Mucosa of descending colon (tissue), 3 donors: ENCODE results near the gene JDP2. TPM values are rescaled to one million over a fixed set of nuclear protein-coding genes. Genes with fewer than 3 reads are reported as not detected.

Experiments
- ATAC-seq: fragments of 200-7000 bp; cut with Tn5 transposase; one replicate; pipeline ENCODE4 v1.9.1; 2020; ENCODE audit warnings: mild to moderate bottlenecking, moderate library complexity
- DNase-seq, 3 donors: peaks; one replicate each; pipeline ENCODE4 v3.0.0-alpha.2; 2020
- H3K36me3 ChIP-seq: fragments of 200-600 bp; one replicate; pipeline ENCODE4 v1.8.0; 2021; ENCODE audit warnings: low read depth, mild to moderate bottlenecking
- H3K4me1 ChIP-seq: fragments of 200-600 bp; one replicate; pipeline ENCODE4 v1.8.0; 2021; ENCODE audit warnings: low read depth, mild to moderate bottlenecking
- H3K4me3 ChIP-seq: fragments of 200-600 bp; one replicate; pipeline ENCODE4 v1.8.0; 2021; ENCODE audit warnings: mild to moderate bottlenecking
- H3K9me3 ChIP-seq: fragments of 200-600 bp; one replicate; pipeline ENCODE4 v1.8.0; 2021; ENCODE audit warnings: mild to moderate bottlenecking
- CTCF ChIP-seq: fragments of 200-600 bp; IDR thresholded peaks from one replicate; pipeline ENCODE4 v1.8.0; 2022; ENCODE audit warnings: antibody characterized with exemption, mild to moderate bottlenecking
- intact Hi-C, 2 donors: fragments of 100-400 bp; cut with DNase I in 1 of 2; cut with micrococcal nuclease in 1 of 2; formaldehyde crosslinking; loops; one replicate each; pipeline versions ENCODE4 v1.11.0 to v1.11.1; 2022; cut with DNase I, micrococcal nuclease
- total RNA-seq, 3 donors: library from RNA; stranded (reverse); fragmentation: NEBNext Ultra II Directional in 2 of 3; extraction: Animal tissue kit (Norgen Biotek cat#: 25700) in 2 of 3; gene quantifications; one replicate each; pipeline versions ENCODE4 v1.2.1 to v1.2.4, GENCODE V29; 2021 to 2023
- donor health status: DM: no; HTN: no; CAD: no; lungs with moderate emphysema.
- donor health status: DM: no; HTN: no; CAD: no.
- donor health status: DM: no; HTN: yes; CAD: no.

JDP2 gene
- total RNA-seq, 3 donors from 2014 or later = 17.7 to 48.0 (median 29.0) TPM

- Histone ChIP-seq H3K9me3 (no peaks in the 10 kb centered on the region), H3K4me1 (peaks cover 23% of the 10 kb centered on the region), H3K36me3 (no peaks in the 10 kb centered on the region), H3K4me3 (no peak overlapping the region)
- DNase-seq (no peak), ATAC-seq (no peak)
- intact Hi-C loops = no loop called here
- TF ChIP-seq CTCF = no peak
These were observed 24.9 kb upstream of the JDP2 start for GRCh38 chr14:75402867-75403413.

GRCh38 chr14:75404847-75405246, 23.0 kb upstream of the JDP2 start:
- no peak for ATAC-seq
- Histone ChIP-seq H3K4me1 (peaks cover 21% of the 10 kb centered on the region), H3K9me3 (no peaks in the 10 kb centered on the region), H3K36me3 (no peaks in the 10 kb centered on the region), H3K4me3 (no peak overlapping the region)
- DNase-seq = no peak
- no peak for TF ChIP-seq CTCF
- intact Hi-C loops = no loop called here

- Histone ChIP-seq H3K9me3 (no peaks in the 10 kb centered on the region), H3K4me1 (peaks cover 8% of the 10 kb centered on the region), H3K36me3 (no peaks in the 10 kb centered on the region), H3K4me3 (no peak overlapping the region)
- intact Hi-C loops = no loop called here
- TF ChIP-seq CTCF = no peak
- DNase-seq = no peak
- ATAC-seq = no peak
These were observed 21.7 kb upstream of the JDP2 start for GRCh38 chr14:75406102-75406501.

GRCh38 chr14:75406856-75407255, 21.0 kb upstream of the JDP2 start:
- intact Hi-C loops = no loop called here

GRCh38 chr14:75409316-75410205, 18.3 kb upstream of the JDP2 start:
- no peak for TF ChIP-seq CTCF
- no peak overlapping the region for H3K4me3 ChIP-seq
- intact Hi-C loops = loop anchor here in 1 of 2 donors (10.0 kb wide), 1 partner anchor 95 kb away; no protein-coding TSS in a partner anchor
- no peaks in the 10 kb centered on the region for H3K36me3 ChIP-seq
- no peaks in the 10 kb centered on the region for H3K4me1 ChIP-seq
- H3K9me3 ChIP-seq = no peaks in the 10 kb centered on the region
- DNase-seq (no peak), ATAC-seq (no peak)

More at GRCh38 chr14:75406856-75407255, 21.0 kb upstream of the JDP2 start:
- Histone ChIP-seq H3K9me3 (no peaks in the 10 kb centered on the region), H3K4me1 (peaks cover 2% of the 10 kb centered on the region), H3K4me3 (no peak overlapping the region), H3K36me3 (no peaks in the 10 kb centered on the region)
- TF ChIP-seq CTCF = no peak
- no peak for DNase-seq
- no peak for ATAC-seq
